MG63 (cell line): ENCODE data around the gene RNPEP. TPM values are rescaled to one million over a fixed set of nuclear protein-coding genes. Genes with fewer than 3 reads are reported as not detected.
"Not testable (repeated sequence)": the region's sequence is repeated elsewhere in the genome, so short reads cannot be mapped to it uniquely, and the experiment has no call there.

Experiments
- DNase-seq: peaks from one replicate; pipeline ENCODE4 v3.0.0-alpha.2; 2020
- H3K27me3 ChIP-seq: fragments of 250-450 bp; sonication (Bioruptor Pico); 2 replicates; pipeline ENCODE4 v1.5.1; 2020; ENCODE audit warnings: mild to moderate bottlenecking, moderate library complexity
- H3K36me3 ChIP-seq: fragments of 250-450 bp; sonication (Bioruptor Pico); 2 replicates; pipeline ENCODE4 v1.5.1; 2020; ENCODE audit warnings: mild to moderate bottlenecking, moderate library complexity
- H3K4me3 ChIP-seq: fragments of 250-450 bp; sonication (Bioruptor Pico); 2 replicates; pipeline ENCODE4 v1.5.1; 2020; ENCODE audit warnings: mild to moderate bottlenecking, moderate library complexity
- H3K9me3 ChIP-seq: fragments of 250-450 bp; sonication (Bioruptor Pico); 2 replicates; pipeline ENCODE4 v1.5.1; 2020; ENCODE audit warnings: mild to moderate bottlenecking, moderate library complexity
- total RNA-seq: library from RNA; depleted of rRNA; stranded (reverse); fragments of >200 nt; shearing (Covaris generic); gene quantifications from 2 replicates; pipeline ENCODE4 v1.2.3, GENCODE V29; 2014; ENCODE audit warnings: low replicate concordance; rRNA removed

RNPEP gene
- total RNA-seq, 1 experiment from 2014 or later, result 135 TPM

GRCh38 chr1:202045705-202046104 lies 63.3 kb downstream of the RNPEP start:
- H3K9me3 ChIP-seq, result no peaks in the 10 kb centered on the region
- H3K27me3 ChIP-seq, result no peaks in the 10 kb centered on the region
- DNase-seq, result no peak
- no peak overlapping the region for H3K4me3 ChIP-seq
- no peaks in the 10 kb centered on the region for H3K36me3 ChIP-seq

- no peak for DNase-seq
- no peaks in the 10 kb centered on the region for H3K27me3 ChIP-seq
- no peaks in the 10 kb centered on the region for H3K36me3 ChIP-seq
- no peak overlapping the region for H3K4me3 ChIP-seq
- no peaks in the 10 kb centered on the region for H3K9me3 ChIP-seq
Observed at GRCh38 chr1:202046227-202046626, 63.8 kb downstream of the RNPEP start.

- DNase-seq, result no peak
- H3K4me3 ChIP-seq, result no peak overlapping the region
Observed at GRCh38 chr1:202046748-202047708, 64.6 kb downstream of the RNPEP start.

GRCh38 chr1:202047977-202048376 lies 65.5 kb downstream of the RNPEP start:
- Histone ChIP-seq H3K9me3 (no peaks in the 10 kb centered on the region), H3K4me3 (no peak overlapping the region), H3K36me3 (no peaks in the 10 kb centered on the region), H3K27me3 (no peaks in the 10 kb centered on the region)
- no peak for DNase-seq

More at GRCh38 chr1:202046748-202047708, 64.6 kb downstream of the RNPEP start:
- H3K9me3 ChIP-seq, result no peaks in the 10 kb centered on the region
- H3K27me3 ChIP-seq, result no peaks in the 10 kb centered on the region
- H3K36me3 ChIP-seq, result no peaks in the 10 kb centered on the region

GRCh38 chr1:202049129-202049528 lies 66.7 kb downstream of the RNPEP start:
- H3K4me3 ChIP-seq, result no peak overlapping the region
- no peak for DNase-seq
- H3K27me3 ChIP-seq, result no peaks in the 10 kb centered on the region
- H3K9me3 ChIP-seq, result no peaks in the 10 kb centered on the region
- no peaks in the 10 kb centered on the region for H3K36me3 ChIP-seq

- DNase-seq, result no peak
- H3K9me3 ChIP-seq, result no peaks in the 10 kb centered on the region
- no peaks in the 10 kb centered on the region for H3K36me3 ChIP-seq
- H3K27me3 ChIP-seq, result no peaks in the 10 kb centered on the region
- no peak overlapping the region for H3K4me3 ChIP-seq
Observed at GRCh38 chr1:202054094-202054493, 71.6 kb downstream of the RNPEP start.

GRCh38 chr1:202054673-202055072 lies 72.2 kb downstream of the RNPEP start:
- H3K4me3 ChIP-seq, H3K9me3 ChIP-seq, H3K36me3 ChIP-seq, H3K27me3 ChIP-seq, DNase-seq: not testable (repeated sequence)

Other genes starting within 250 kb of the RNPEP start
- gene IPO9, start 153.5 kb upstream of the RNPEP start, total RNA-seq, result 23.8 and 32.1 TPM in 2 replicates
- gene SHISA4, start 93.8 kb upstream of the RNPEP start, total RNA-seq, result 13.6 and 28.8 TPM in 2 replicates
- gene LMOD1, start 36.1 kb upstream of the RNPEP start, total RNA-seq, result 0.03 TPM in 1 of 2 replicates, not detected in the other
- gene TIMM17A, start 27.1 kb upstream of the RNPEP start, total RNA-seq, result 97.0 and 105 TPM in 2 replicates
- gene ELF3, start 27.9 kb downstream of the RNPEP start, total RNA-seq, result not detected in 2 replicates
- gene GPR37L1, start 140.3 kb downstream of the RNPEP start, total RNA-seq, result not detected in 2 replicates
- gene ARL8A, start 162.1 kb downstream of the RNPEP start, total RNA-seq, result 21.3 and 35.5 TPM in 2 replicates
- not detected in 2 replicates for gene PTPN7, start 178.0 kb downstream of the RNPEP start, total RNA-seq
- not detected in 2 replicates for gene LGR6, start 211.2 kb downstream of the RNPEP start, total RNA-seq